HCT116 (cell line): ENCODE data around the gene PPIP5K2. TPM values are rescaled to one million over a fixed set of nuclear protein-coding genes. Genes with fewer than 3 reads are reported as not detected.

ENCODE experiments used
- ATAC-seq: fragments of 200-7000 bp; cut with Tn5 transposase; 2 replicates; pipeline ENCODE4 v1.9.1; 2020; ENCODE audit warnings: mild to moderate bottlenecking, moderate library complexity
- BruUV-seq: library from RNA; stranded (reverse); fragments of 400-500 nt; replicated peaks from 2 replicates; lab custom pipeline; 2021; lab: Mats Ljungman, UMichigan
- CTCF ChIA-PET: fragments of 300-600 bp; sonication (Branson Sonifier 250); formaldehyde crosslinking; loops from one replicate; lab custom pipeline; 2021; ENCODE audit warnings: antibody characterized with exemption; lab: Charles Lee
- POLR2A ChIA-PET: fragments of 300-600, 350-600 bp; sonication (Branson Sonifier 250); formaldehyde crosslinking; loops from one replicate; lab custom pipeline; 2021; ENCODE audit warnings: antibody characterized with exemption; lab: Charles Lee
- RAD21 ChIA-PET, 2 experiments: fragments of 300-600 bp; sonication (Branson Sonifier 250); formaldehyde crosslinking; loops; one replicate each; lab custom pipeline; 2023; ENCODE audit warnings: low total read pairs in 2 of 2; ENCODE audit not compliant: uncharacterized antibody in 2 of 2, unreplicated experiment in 2 of 2, low non-redundant PET in 1 of 2; lab: Charles Lee
- DNase-seq: peaks from one replicate; pipeline ENCODE4 v3.0.0-alpha.2; 2010; ENCODE audit warnings: low read depth, low spot score
- H2AFZ ChIP-seq: fragments of 200-600 bp; shearing (Covaris generic), sonication (generic); 2 replicates; pipeline ENCODE4 v1.6.1; 2017; ENCODE audit warnings: low read depth, mixed run types, mixed read lengths, antibody characterized with exemption, low read length; ENCODE audit not compliant: poor library complexity, severe bottlenecking
- H3K27ac ChIP-seq: 2 replicates; pipeline ENCODE4 v1.5.1; 2012; ENCODE audit warnings: low read depth, low read length
- H3K27me3 ChIP-seq: fragments of 200-600 bp; sonication (generic); 2 replicates; pipeline ENCODE4 v1.6.1; 2016; ENCODE audit warnings: mixed run types, low read length, mixed read lengths; ENCODE audit not compliant: insufficient read depth
- H3K36me3 ChIP-seq, 2 experiments: fragments of 200-500 bp in 1 of 2; fragments of 200-600 bp in 1 of 2; sonication (Bioruptor generic) in 1 of 2; sonication (generic) in 1 of 2; 2 replicates each; pipeline versions ENCODE4 v1.5.1 to v1.6.1; 2014 to 2016; ENCODE audit warnings: low read length in 2 of 2, inconsistent platforms in 1 of 2, mixed read lengths in 1 of 2, mixed run types in 1 of 2; ENCODE audit not compliant: insufficient read depth in 2 of 2, control insufficient read depth in 1 of 2
- H3K4me1 ChIP-seq, 2 experiments: fragments of 200-600 bp in 1 of 2; sonication (generic) in 1 of 2; 2 replicates each; pipeline versions ENCODE4 v1.5.1 to v1.6.1; 2012 to 2017; ENCODE audit warnings: low read length in 2 of 2, inconsistent platforms in 1 of 2, mild to moderate bottlenecking in 1 of 2, mixed read lengths in 1 of 2, mixed run types in 1 of 2, moderate library complexity in 1 of 2; ENCODE audit not compliant: insufficient read depth in 2 of 2, control insufficient read depth in 1 of 2
- H3K4me2 ChIP-seq: fragments of 200-600 bp; sonication (generic); 2 replicates; pipeline ENCODE4 v1.6.1; 2017; ENCODE audit warnings: mixed run types, low read length, mixed read lengths
- H3K4me3 ChIP-seq, 2 experiments: fragments of 200-600 bp in 1 of 2; sonication (generic) in 1 of 2; replicated peaks in 1 of 2; 2 replicates each; pipeline ENCODE4 v1.5.1; 2011 to 2016; ENCODE audit warnings: low read length in 2 of 2, control low read depth in 1 of 2, low read depth in 1 of 2, mild to moderate bottlenecking in 1 of 2, mixed read lengths in 1 of 2, mixed run types in 1 of 2
- H3K79me2 ChIP-seq: fragments of 200-600 bp; sonication (generic); 2 replicates; pipeline ENCODE4 v1.6.1; 2017; ENCODE audit warnings: mild to moderate bottlenecking, mixed run types, low read length, moderate library complexity, mixed read lengths; ENCODE audit not compliant: insufficient read depth
- H3K9ac ChIP-seq: fragments of 200-600 bp; sonication (generic); 2 replicates; pipeline ENCODE4 v1.6.1; 2016; ENCODE audit warnings: low read length, mixed read lengths
- H3K9me2 ChIP-seq: fragments of 200-600 bp; sonication (generic), shearing (Covaris generic); 2 replicates; pipeline ENCODE4 v1.6.1; 2017; ENCODE audit warnings: mixed run types, mild to moderate bottlenecking, moderate library complexity; ENCODE audit not compliant: insufficient read depth
- H3K9me3 ChIP-seq, 2 experiments: fragments of 200-500 bp in 1 of 2; fragments of 200-600 bp in 1 of 2; sonication (Bioruptor generic) in 1 of 2; sonication (generic) in 1 of 2; 2 replicates each; pipeline ENCODE4 v1.6.1; 2014 to 2017; ENCODE audit warnings: low read length in 2 of 2, mixed read lengths in 2 of 2, inconsistent platforms in 1 of 2, low read depth in 1 of 2, mild to moderate bottlenecking in 1 of 2, mixed run types in 1 of 2, moderate library complexity in 1 of 2; ENCODE audit not compliant: control insufficient read depth in 1 of 2, insufficient read depth in 1 of 2
- H4K20me1 ChIP-seq: fragments of 200-600 bp; sonication (generic), shearing (Covaris generic); 2 replicates; pipeline ENCODE4 v1.6.1; 2017; ENCODE audit warnings: mixed run types, mild to moderate bottlenecking, moderate library complexity; ENCODE audit not compliant: insufficient read depth
- EGR1 ChIP-seq: IDR thresholded peaks from 2 replicates; pipeline ENCODE4 v1.6.1; 2012; ENCODE audit warnings: low read depth
- ELF1 ChIP-seq: IDR thresholded peaks from 2 replicates; pipeline ENCODE4 v1.6.1; 2012; ENCODE audit warnings: low read depth, borderline replicate concordance
- EZH2 ChIP-seq: fragments of 200-600 bp; sonication (generic); IDR thresholded peaks from 2 replicates; pipeline ENCODE4 v1.6.1; 2017; ENCODE audit warnings: antibody characterized with exemption, mixed run types
- FOSL1 ChIP-seq: IDR thresholded peaks from 2 replicates; pipeline ENCODE4 v1.6.1; 2012; ENCODE audit warnings: low read depth
- POLR2A ChIP-seq: IDR thresholded peaks from 2 replicates; pipeline ENCODE4 v1.7.0; 2011; ENCODE audit warnings: borderline replicate concordance; ENCODE audit not compliant: insufficient read depth, insufficient read length; ENCODE audit errors: extremely low read depth
- RAD21 ChIP-seq: IDR thresholded peaks from 2 replicates; pipeline ENCODE4 v1.6.1; 2012; ENCODE audit warnings: low read depth, mild to moderate bottlenecking
- SP1 ChIP-seq: IDR thresholded peaks from 2 replicates; pipeline ENCODE4 v1.6.1; 2012; ENCODE audit warnings: low read depth
- TCF7L2 ChIP-seq: IDR thresholded peaks from 2 replicates; pipeline ENCODE4 v1.7.0; 2011; ENCODE audit warnings: borderline replicate concordance, inconsistent platforms; ENCODE audit not compliant: insufficient read depth, insufficient read length; ENCODE audit errors: extremely low read depth
- ZFX ChIP-seq: fragments of 450-650 bp; IDR thresholded peaks from 2 replicates; pipeline ENCODE4 v1.6.1; 2017
- intact Hi-C: fragments of 100-400 bp; cut with micrococcal nuclease; formaldehyde crosslinking; loops from 2 replicates; pipeline ENCODE4 v1.10.0; 2022
- total RNA-seq: library from RNA; stranded (reverse); gene quantifications from one replicate; pipeline ENCODE4 v1.2.1, GENCODE V29; 2021; ENCODE audit not compliant: unreplicated experiment
- TF ChIP-seq, protein P1 (sequence below): IDR thresholded peaks from 2 replicates; pipeline ENCODE4 v1.6.1; 2011; ENCODE audit warnings: mild to moderate bottlenecking, low read length, moderate library complexity; ENCODE audit not compliant: insufficient replicate concordance; ENCODE audit errors: extremely low read depth
- TF ChIP-seq, protein P2 (sequence below): IDR thresholded peaks from 2 replicates; pipeline ENCODE4 v1.6.1; 2012
- TF ChIP-seq, protein P3 (sequence below), 3 experiments: fragments of 200-600 bp in 1 of 3; sonication (generic) in 1 of 3; IDR thresholded peaks in 2 of 3; conservative IDR thresholded peaks in 1 of 3; 2 replicates each; pipeline ENCODE4 v1.5.1; 2012 to 2017; ENCODE audit warnings: low read depth in 2 of 3, low read length in 2 of 3, antibody characterized with exemption in 1 of 3, borderline replicate concordance in 1 of 3, control low read depth in 1 of 3, mild to moderate bottlenecking in 1 of 3, mixed read lengths in 1 of 3, mixed run types in 1 of 3, moderate library complexity in 1 of 3; ENCODE audit not compliant: insufficient read depth in 1 of 3
- TF ChIP-seq, protein P4 (sequence below): IDR thresholded peaks from 2 replicates; pipeline ENCODE4 v1.6.1; 2012; ENCODE audit warnings: low read depth

The PPIP5K2 gene
- total RNA-seq, 1 experiment from 2014 or later: 45.8 TPM

DNA sequence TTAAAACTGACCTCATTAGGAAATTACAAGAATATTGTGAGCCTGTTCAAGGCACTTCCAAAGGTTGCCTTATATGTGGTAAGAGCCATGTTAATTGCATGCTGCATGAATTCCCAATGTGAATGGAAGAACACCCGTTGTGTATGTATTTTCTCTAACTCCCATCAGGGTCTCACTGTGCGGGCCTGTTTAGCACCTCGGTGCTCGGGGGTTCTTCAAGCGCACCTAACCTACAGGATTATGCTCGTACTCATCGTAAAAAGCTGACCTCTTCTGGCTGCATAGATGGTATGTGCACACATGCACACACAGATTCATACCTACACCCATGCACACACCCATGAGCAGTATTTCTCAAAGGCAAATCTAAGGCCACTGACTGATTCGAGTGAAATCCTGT lies 66.1 kb downstream of the PPIP5K2 start:
- intact Hi-C loops: no loop called here
- peaks cover 0 to 2% of the 10 kb centered on the region in 2 experiments; a peak in 2 of 4 replicates for H3K36me3 ChIP-seq
- H4K20me1 ChIP-seq: no peaks in the 10 kb centered on the region
- no peaks in the 10 kb centered on the region for H3K27me3 ChIP-seq
- H3K4me3 ChIP-seq: no peak overlapping the region
- ChIA-PET POLR2A (no interaction called here), RAD21 (no interaction called here), CTCF (no interaction called here)
- TF ChIP-seq FOSL1 (no peak), TCF7L2 (no peak), RAD21 (no peak), POLR2A (no peak), EGR1 (no peak), ELF1 (no peak), EZH2 (no peak), ZFX (no peak), SP1 (no peak)
- TF ChIP-seq, protein P1, sequence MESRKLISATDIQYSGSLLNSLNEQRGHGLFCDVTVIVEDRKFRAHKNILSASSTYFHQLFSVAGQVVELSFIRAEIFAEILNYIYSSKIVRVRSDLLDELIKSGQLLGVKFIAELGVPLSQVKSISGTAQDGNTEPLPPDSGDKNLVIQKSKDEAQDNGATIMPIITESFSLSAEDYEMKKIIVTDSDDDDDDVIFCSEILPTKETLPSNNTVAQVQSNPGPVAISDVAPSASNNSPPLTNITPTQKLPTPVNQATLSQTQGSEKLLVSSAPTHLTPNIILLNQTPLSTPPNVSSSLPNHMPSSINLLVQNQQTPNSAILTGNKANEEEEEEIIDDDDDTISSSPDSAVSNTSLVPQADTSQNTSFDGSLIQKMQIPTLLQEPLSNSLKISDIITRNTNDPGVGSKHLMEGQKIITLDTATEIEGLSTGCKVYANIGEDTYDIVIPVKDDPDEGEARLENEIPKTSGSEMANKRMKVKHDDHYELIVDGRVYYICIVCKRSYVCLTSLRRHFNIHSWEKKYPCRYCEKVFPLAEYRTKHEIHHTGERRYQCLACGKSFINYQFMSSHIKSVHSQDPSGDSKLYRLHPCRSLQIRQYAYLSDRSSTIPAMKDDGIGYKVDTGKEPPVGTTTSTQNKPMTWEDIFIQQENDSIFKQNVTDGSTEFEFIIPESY: no peak
- TF ChIP-seq, protein P2, sequence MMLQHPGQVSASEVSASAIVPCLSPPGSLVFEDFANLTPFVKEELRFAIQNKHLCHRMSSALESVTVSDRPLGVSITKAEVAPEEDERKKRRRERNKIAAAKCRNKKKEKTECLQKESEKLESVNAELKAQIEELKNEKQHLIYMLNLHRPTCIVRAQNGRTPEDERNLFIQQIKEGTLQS: no peak
- TF ChIP-seq, protein P3, sequence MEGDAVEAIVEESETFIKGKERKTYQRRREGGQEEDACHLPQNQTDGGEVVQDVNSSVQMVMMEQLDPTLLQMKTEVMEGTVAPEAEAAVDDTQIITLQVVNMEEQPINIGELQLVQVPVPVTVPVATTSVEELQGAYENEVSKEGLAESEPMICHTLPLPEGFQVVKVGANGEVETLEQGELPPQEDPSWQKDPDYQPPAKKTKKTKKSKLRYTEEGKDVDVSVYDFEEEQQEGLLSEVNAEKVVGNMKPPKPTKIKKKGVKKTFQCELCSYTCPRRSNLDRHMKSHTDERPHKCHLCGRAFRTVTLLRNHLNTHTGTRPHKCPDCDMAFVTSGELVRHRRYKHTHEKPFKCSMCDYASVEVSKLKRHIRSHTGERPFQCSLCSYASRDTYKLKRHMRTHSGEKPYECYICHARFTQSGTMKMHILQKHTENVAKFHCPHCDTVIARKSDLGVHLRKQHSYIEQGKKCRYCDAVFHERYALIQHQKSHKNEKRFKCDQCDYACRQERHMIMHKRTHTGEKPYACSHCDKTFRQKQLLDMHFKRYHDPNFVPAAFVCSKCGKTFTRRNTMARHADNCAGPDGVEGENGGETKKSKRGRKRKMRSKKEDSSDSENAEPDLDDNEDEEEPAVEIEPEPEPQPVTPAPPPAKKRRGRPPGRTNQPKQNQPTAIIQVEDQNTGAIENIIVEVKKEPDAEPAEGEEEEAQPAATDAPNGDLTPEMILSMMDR (IDR thresholded peaks at IDR 0.05 in 2 of 3, conservative IDR thresholded peaks at IDR 0.05 in 1 of 3; ENCODE audit: borderline replicate concordance in 1 of 3, insufficient read depth in 1 of 3, low read depth in 2 of 3, low read length in 2 of 3): no peak
- TF ChIP-seq, protein P4, sequence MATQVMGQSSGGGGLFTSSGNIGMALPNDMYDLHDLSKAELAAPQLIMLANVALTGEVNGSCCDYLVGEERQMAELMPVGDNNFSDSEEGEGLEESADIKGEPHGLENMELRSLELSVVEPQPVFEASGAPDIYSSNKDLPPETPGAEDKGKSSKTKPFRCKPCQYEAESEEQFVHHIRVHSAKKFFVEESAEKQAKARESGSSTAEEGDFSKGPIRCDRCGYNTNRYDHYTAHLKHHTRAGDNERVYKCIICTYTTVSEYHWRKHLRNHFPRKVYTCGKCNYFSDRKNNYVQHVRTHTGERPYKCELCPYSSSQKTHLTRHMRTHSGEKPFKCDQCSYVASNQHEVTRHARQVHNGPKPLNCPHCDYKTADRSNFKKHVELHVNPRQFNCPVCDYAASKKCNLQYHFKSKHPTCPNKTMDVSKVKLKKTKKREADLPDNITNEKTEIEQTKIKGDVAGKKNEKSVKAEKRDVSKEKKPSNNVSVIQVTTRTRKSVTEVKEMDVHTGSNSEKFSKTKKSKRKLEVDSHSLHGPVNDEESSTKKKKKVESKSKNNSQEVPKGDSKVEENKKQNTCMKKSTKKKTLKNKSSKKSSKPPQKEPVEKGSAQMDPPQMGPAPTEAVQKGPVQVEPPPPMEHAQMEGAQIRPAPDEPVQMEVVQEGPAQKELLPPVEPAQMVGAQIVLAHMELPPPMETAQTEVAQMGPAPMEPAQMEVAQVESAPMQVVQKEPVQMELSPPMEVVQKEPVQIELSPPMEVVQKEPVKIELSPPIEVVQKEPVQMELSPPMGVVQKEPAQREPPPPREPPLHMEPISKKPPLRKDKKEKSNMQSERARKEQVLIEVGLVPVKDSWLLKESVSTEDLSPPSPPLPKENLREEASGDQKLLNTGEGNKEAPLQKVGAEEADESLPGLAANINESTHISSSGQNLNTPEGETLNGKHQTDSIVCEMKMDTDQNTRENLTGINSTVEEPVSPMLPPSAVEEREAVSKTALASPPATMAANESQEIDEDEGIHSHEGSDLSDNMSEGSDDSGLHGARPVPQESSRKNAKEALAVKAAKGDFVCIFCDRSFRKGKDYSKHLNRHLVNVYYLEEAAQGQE: no peak
- H3K79me2 ChIP-seq: no peaks in the 10 kb centered on the region
- H3K9me3 ChIP-seq: no peaks in the 10 kb centered on the region
- no peak overlapping the region for H3K27ac ChIP-seq
- no peaks in the 10 kb centered on the region for H3K4me1 ChIP-seq
- H3K9me2 ChIP-seq: no peaks in the 10 kb centered on the region
- no TSS peak for BruUV-seq
- ATAC-seq: no peak
- H3K4me2 ChIP-seq: no peak overlapping the region
- no peak overlapping the region for H3K9ac ChIP-seq
- no peak overlapping the region for H2AFZ ChIP-seq
- DNase-seq: no peak
